GM10266 (cell line): Measurements from ENCODE around the gene DLGAP1.

Source experiments
- DNase-seq: peaks from one replicate; pipeline ENCODE4 v3.0.0; 2012; ENCODE audit errors: extremely low spot score
- CTCF ChIP-seq: IDR thresholded peaks from 2 replicates; pipeline ENCODE4 v1.5.1; 2012; ENCODE audit warnings: mild to moderate bottlenecking, low read depth; ENCODE audit not compliant: control insufficient read depth, insufficient read depth; ENCODE audit errors: missing control alignments

DLGAP1 gene

GRCh38 chr18:3914833-3915610 lies 540.1 kb downstream of the DLGAP1 start:
- DNase-seq = no peak
- TF ChIP-seq CTCF = no peak

- no peak for DNase-seq
- no peak for TF ChIP-seq CTCF
These were observed 541.0 kb downstream of the DLGAP1 start for GRCh38 chr18:3914109-3914508.

GRCh38 chr18:3912705-3913104 lies 542.4 kb downstream of the DLGAP1 start:
- no peak for DNase-seq

GRCh38 chr18:3911413-3911812 lies 543.7 kb downstream of the DLGAP1 start:
- no peak for TF ChIP-seq CTCF
- no peak for DNase-seq

More at GRCh38 chr18:3912705-3913104, 542.4 kb downstream of the DLGAP1 start:
- no peak for TF ChIP-seq CTCF

- TF ChIP-seq CTCF = no peak
- no peak for DNase-seq
These were observed 544.6 kb downstream of the DLGAP1 start for GRCh38 chr18:3910512-3910911.

- DNase-seq = no peak
- TF ChIP-seq CTCF = no peak
These were observed 547.2 kb downstream of the DLGAP1 start for GRCh38 chr18:3907955-3908354.

- TF ChIP-seq CTCF = no peak
- no peak for DNase-seq
These were observed 548.9 kb downstream of the DLGAP1 start for GRCh38 chr18:3906116-3906750.
